Raji (cell line): ENCODE measurements around the gene SYT6.

Experiments used
- POLR2A ChIP-seq: IDR thresholded peaks from 2 replicates; pipeline ENCODE4 v1.6.1; 2011; ENCODE audit warnings: low read depth, low read length, control low read depth; ENCODE audit not compliant: insufficient read depth

The SYT6 gene

GRCh38 chr1:114040273-114041015 lies 113.2 kb downstream of the SYT6 start:
- TF ChIP-seq POLR2A = no peak
